Measurements from ENCODE around the gene LCOR. TPM values are rescaled to one million over a fixed set of nuclear protein-coding genes. Genes with fewer than 3 reads are reported as not detected.

LCOR gene
- total and polyA plus RNA-seq, 5 experiments from 2014 or later: 18.9 to 51.2 (median 26.6) TPM

GRCh38 chr10:97039538-97040247 lies 207.6 kb downstream of the LCOR start:
- Mint-ChIP-seq H3K27me3 (peaks cover 0 to 20% (median 9%) of the 10 kb centered on the region in 5 donors), H3K4me3 (no peak overlapping the region), H3K4me1 (peaks cover 11 to 20% (median 13%) of the 10 kb centered on the region in 4 donors), H3K27ac (no peak overlapping the region), H3K36me3 (no peaks in the 10 kb centered on the region), H3K9me3 (peaks cover 0 to 2% (median 0%) of the 10 kb centered on the region in 9 donors)
- ATAC-seq: no peak
- POLR2A ChIA-PET: no interaction called here
- DNase-seq: no peak

GRCh38 chr10:97040248-97040584 lies 208.1 kb downstream of the LCOR start:
- no peak overlapping the region for H3K27ac Mint-ChIP-seq

GRCh38 chr10:97040706-97041105 lies 208.6 kb downstream of the LCOR start:
- Mint-ChIP-seq H3K27me3 (peaks cover 0 to 10% (median 5%) of the 10 kb centered on the region in 5 donors), H3K9me3 (peaks cover 0 to 5% (median 0%) of the 10 kb centered on the region in 9 donors), H3K4me1 (peaks cover 11 to 20% (median 13%) of the 10 kb centered on the region in 4 donors), H3K27ac (no peak overlapping the region), H3K36me3 (no peaks in the 10 kb centered on the region), H3K4me3 (no peak overlapping the region)
- POLR2A ChIA-PET: no interaction called here
- DNase-seq: no peak
- no peak for ATAC-seq

More at GRCh38 chr10:97040248-97040584, 208.1 kb downstream of the LCOR start:
- Mint-ChIP-seq H3K4me3 (no peak overlapping the region), H3K9me3 (peaks cover 0 to 5% (median 0%) of the 10 kb centered on the region in 9 donors), H3K4me1 (peaks cover 11 to 20% (median 13%) of the 10 kb centered on the region in 4 donors), H3K36me3 (no peaks in the 10 kb centered on the region), H3K27me3 (peaks cover 0 to 14% (median 9%) of the 10 kb centered on the region in 5 donors)
- POLR2A ChIA-PET: no interaction called here
- DNase-seq: no peak
- ATAC-seq: no peak

GRCh38 chr10:97042081-97042480 lies 210.0 kb downstream of the LCOR start:
- Mint-ChIP-seq H3K36me3 (no peaks in the 10 kb centered on the region), H3K4me1 (peaks cover 10 to 14% (median 11%) of the 10 kb centered on the region in 4 donors), H3K9me3 (peaks cover 0 to 5% (median 0%) of the 10 kb centered on the region in 9 donors), H3K27me3 (peaks cover 0 to 1% (median 0%) of the 10 kb centered on the region in 5 donors), H3K27ac (peak overlapping the region in 2 of 10 donors; percentile 38 to 56), H3K4me3 (no peak overlapping the region)
- ATAC-seq (no peak), DNase-seq (no peak)
- POLR2A ChIA-PET: no interaction called here

- H3K36me3 Mint-ChIP-seq: no peaks in the 10 kb centered on the region
- peaks cover 0 to 5% (median 0%) of the 10 kb centered on the region in 9 donors for H3K9me3 Mint-ChIP-seq
- H3K4me3 Mint-ChIP-seq: no peak overlapping the region
- POLR2A ChIA-PET: no interaction called here
- no peaks in the 10 kb centered on the region for H3K27me3 Mint-ChIP-seq
- ATAC-seq (no peak), DNase-seq (no peak)
- H3K4me1 Mint-ChIP-seq: peaks cover 2 to 7% (median 5%) of the 10 kb centered on the region in 4 donors
- H3K27ac Mint-ChIP-seq: no peak overlapping the region
Measured at GRCh38 chr10:97042716-97043562, 210.8 kb downstream of the LCOR start.

- H3K4me1 Mint-ChIP-seq: peaks cover 0 to 2% (median under 1%) of the 10 kb centered on the region in 4 donors
- POLR2A ChIA-PET: no interaction called here
- H3K36me3 Mint-ChIP-seq: no peaks in the 10 kb centered on the region
- H3K27ac Mint-ChIP-seq: peak overlapping the region in 1 of 10 donors; percentile 79
- no peak for DNase-seq
- no peak for ATAC-seq
- H3K27me3 Mint-ChIP-seq: peaks cover 0 to 4% (median 0%) of the 10 kb centered on the region in 5 donors
- H3K9me3 Mint-ChIP-seq: peaks cover 0 to 5% (median 0%) of the 10 kb centered on the region in 9 donors
- H3K4me3 Mint-ChIP-seq: no peak overlapping the region
Measured at GRCh38 chr10:97043563-97043855, 211.4 kb downstream of the LCOR start.

Small RNA genes lying within 50 kb of the gene (microRNA-seq; reads per million reads assigned to microRNA genes)
- gene MIR607 (ENCODE audit: borderline microRNAs expressed): not detected

Other genes starting within 250 kb of the LCOR start
- gene TM9SF3, start 245.3 kb upstream of the LCOR start, total RNA-seq: 10 to 100 TPM; 79.4 to 81.3 TPM
- gene TM9SF3, start 245.3 kb upstream of the LCOR start, polyA plus RNA-seq: 10 to 100 TPM; 61.8 to 71.2 (median 64.8) TPM
- 1 to 10 TPM; 4.7 to 5.2 TPM for gene PIK3AP1, start 111.8 kb upstream of the LCOR start, total RNA-seq
- gene PIK3AP1, start 111.8 kb upstream of the LCOR start, polyA plus RNA-seq: 10 to 100 TPM in 1 of 3 donors, under 1 TPM in 2; 0.77 to 20.2 (median 0.89) TPM

Measured in naive thymus-derived CD8-positive, alpha-beta T cell (primary cell).